Activated CD8-positive, alpha-beta memory T cell treated with anti-CD3 and anti-CD28 coated beads for 4 hours (primary cell): ENCODE data around the gene WDR38.

Experiments used
- DNase-seq, 2 donors: peaks; one replicate each; pipeline ENCODE4 v3.0.0-alpha.2; 2020; ENCODE audit warnings: low read depth in 2 of 2

The WDR38 gene, protein sequence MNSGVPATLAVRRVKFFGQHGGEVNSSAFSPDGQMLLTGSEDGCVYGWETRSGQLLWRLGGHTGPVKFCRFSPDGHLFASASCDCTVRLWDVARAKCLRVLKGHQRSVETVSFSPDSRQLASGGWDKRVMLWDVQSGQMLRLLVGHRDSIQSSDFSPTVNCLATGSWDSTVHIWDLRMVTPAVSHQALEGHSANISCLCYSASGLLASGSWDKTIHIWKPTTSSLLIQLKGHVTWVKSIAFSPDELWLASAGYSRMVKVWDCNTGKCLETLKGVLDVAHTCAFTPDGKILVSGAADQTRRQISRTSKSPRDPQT

DNA sequence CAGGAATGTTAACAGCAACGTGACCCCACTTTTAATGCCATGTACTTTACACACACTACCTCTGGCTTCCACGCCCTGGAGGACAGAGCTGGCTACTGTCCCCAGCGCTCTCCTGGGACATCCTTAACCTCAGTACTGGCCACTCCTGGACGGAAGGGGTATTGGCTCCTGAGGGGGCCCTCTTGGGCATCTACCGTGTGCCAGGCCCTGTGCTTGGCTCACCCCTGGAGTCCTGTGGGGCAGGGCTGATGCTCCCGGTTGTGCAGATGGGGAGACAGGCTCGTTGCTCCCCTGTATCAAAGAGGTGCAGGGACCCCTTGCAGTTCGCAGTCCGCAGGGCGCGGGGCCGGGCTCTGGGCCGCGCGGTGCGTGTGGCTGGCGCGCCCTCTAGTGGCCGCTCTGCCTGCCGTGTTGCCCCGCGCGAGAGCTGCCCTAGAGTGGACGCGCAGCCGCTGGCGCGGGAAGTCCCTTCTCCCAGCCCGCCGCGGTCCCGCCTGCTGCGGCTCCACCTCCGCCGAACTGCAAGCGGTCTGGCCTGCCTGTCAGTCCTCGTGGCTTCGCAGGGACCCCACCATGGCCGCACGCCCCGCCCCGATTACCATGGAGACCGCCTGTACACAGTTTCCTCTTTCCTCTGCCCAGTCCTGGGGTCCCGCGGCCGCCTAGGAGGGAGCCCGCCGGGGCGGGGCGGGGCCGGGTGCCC is at the start of gene WDR38:
Gene WDR38, plus strand, starts transcription at position 632 of the 703 bp plus-strand sequence. CDS start 72 bp downstream, outside the sequence.
- DNase-seq = peak; percentile 54 to 66

- no peak for DNase-seq
These were observed 49.3 kb upstream of the WDR38 start for GRCh38 chr9:124803911-124804310.

GRCh38 chr9:124805186-124805585 is 48.1 kb upstream of the WDR38 start:
- no peak for DNase-seq

GRCh38 chr9:124808246-124808956 is 44.9 kb upstream of the WDR38 start:
- DNase-seq = no peak

DNA sequence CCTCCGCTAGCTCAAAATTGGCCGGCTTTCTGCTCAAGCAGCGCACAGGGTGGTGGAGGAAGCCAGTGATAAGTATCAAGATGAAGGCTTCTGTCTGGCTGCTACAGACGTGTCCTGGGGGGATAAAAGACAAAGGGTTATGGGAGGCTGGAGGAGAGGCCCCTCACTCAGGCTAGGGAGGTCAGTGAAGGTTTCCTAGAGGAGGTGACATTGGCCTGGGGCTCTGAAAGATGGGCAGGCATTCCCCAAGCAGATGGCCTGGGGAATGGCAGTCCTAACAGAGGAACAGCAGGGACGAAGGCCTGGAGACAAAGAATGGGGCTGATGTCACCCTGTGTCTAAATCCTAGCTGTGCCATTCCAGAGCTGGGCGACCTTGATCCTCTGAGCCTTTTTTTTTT is 44.0 kb upstream of the WDR38 start:
- no peak for DNase-seq

DNA sequence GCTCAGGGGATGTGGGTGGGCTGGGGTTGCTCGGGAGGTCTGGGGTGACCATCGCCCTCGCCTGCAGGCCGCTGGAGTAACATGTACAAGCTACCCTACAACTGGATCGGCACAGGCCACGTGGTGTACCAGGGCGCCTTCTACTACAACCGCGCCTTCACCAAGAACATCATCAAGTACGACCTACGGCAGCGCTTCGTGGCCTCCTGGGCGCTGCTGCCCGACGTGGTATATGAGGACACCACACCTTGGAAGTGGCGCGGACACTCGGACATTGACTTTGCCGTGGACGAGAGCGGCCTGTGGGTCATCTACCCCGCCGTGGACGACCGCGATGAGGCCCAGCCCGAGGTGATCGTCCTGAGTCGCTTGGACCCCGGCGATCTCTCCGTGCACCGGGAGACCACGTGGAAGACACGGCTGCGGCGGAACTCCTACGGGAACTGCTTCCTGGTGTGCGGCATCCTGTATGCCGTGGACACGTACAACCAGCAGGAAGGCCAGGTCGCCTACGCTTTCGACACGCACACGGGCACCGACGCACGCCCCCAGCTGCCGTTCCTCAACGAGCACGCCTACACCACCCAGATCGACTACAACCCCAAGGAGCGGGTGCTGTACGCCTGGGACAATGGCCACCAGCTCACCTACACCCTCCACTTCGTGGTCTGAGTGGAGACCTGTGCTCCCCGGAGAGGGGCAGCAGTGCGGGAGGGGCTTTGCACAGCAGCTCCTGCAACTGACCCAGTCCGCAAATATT is 43.3 kb upstream of the WDR38 start:
- no peak for DNase-seq

GRCh38 chr9:124810663-124811355 is 42.5 kb upstream of the WDR38 start:
- DNase-seq = no peak

GRCh38 chr9:124812441-124812876 is 40.8 kb upstream of the WDR38 start:
- DNase-seq = no peak

GRCh38 chr9:124813041-124813440 is 40.2 kb upstream of the WDR38 start:
- DNase-seq = no peak

- DNase-seq = no peak
These were observed 39.6 kb upstream of the WDR38 start for GRCh38 chr9:124813501-124814163.

DNA sequence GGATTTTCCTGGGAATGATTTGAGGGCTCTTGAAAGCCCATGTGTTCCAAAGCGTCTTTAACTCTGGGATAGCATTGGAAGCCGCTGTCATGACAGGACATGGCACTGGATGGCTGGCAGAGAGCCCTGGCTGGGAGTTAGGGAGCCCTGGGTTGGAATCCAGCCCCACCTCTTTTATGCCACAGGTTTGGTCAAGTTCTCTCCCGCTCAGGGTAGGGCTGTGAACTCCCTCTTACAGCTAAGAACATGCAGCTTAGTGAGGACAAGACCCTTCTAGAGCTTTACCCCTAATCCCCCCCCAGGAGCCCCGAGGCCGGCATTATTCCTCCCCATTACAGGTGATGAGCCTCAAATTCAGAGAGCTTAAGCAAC is 39.1 kb upstream of the WDR38 start:
- DNase-seq = no peak

DNA sequence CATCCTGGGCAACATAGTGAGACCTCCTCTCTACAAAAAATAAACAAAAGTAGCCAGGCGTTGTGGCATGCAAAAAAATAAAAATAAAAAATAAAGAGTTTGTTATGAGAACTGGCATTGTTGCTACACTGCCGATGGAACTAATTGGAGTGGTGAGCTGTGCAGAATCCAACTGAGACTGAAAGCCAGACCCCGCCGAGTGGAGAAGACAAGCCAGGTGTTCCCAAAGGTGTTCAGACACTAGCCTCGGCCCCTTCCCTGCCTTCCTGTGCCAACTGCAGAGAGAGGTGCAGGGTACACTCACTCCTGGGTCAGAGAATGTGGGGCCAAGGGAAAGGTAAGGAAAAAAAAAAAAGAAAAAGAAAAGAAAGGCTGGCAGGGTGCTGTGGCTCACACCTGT is 37.7 kb upstream of the WDR38 start:
- DNase-seq = no peak

DNA sequence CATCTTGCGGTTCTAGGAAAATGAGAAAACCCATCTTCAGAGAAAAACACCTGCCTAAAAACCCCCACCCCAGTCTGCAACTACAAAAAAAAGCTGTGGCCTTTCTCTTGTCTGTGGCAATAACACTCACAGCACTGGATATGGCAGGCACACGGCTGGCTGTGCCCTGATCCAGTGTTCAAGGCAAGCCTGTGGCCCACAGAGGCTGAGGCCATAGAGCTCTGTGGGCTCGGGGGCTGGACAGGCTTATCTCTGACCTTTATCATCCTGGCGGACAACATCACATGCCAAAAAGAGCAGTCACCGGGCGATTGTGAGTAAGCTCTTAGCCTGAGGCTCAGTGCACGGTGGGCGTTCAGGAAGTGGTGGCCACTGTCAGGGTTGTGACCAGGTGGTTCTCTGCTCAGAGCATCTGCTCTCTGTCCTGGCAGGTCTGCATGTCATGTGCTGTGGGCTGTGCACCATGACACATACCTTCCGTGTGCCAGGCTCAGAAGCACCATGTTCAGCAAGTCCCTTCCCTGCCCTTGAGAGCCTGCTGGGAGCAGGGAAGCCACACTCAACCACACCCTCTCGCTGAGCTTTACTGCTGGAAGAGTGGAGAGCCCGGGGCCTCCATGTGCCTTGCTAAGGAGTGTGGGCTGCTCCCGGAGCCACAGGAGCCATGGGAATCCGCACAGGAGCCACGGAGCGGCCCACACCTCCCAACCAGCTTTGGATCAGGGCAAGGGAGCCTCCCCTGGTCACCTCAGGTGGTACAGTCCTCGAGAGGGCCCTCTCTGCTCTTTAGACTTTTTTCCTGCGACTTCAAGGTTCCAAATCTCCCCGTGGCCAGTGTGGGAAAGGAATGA is 34.6 kb upstream of the WDR38 start:
- no peak for DNase-seq

DNA sequence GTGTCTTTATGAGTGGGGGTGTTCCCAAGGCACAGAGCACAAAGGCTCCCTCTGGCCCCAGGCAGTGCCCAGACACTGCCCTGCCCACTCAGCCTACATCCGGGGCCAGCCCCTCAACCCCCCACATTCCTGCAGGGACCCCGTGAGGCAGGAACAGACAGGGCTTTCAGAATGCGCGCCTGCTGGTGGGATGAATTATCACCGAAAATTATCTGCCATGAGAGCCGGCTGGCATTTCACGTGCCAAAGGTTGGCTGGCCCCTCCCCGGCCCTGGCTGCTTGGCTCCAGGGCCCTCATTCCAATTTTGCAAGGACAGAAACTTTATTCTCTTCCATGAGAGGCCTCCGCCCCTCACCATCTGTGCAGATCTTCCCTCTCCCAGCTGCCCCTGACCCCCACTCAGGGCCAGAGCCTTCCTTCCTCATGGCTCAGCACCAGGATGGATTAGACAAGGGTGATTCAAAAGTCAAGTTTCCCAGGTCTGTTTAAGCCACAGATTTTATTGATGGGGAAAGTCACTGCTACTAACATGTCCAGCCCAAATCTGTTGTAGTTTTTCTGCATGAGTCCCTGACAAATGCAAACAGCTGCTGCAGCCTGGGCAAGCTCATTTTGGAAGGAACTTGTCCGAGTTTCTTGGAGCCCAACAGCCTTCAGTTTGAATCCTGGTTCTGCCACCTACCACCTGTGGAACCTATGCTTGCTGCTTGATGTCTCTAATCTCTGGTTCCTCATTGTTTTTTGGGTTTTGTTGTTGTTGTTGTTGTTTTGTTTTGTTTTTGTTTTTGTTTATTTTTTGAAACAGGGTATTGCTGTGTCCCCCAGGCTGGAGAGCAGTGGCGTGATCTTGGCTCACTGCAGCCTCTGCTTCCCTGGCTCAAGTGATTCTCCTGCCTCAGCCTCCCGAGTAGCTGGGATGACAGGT is 32.3 kb upstream of the WDR38 start:
- no peak for DNase-seq

- DNase-seq = no peak
These were observed 24.5 kb upstream of the WDR38 start for GRCh38 chr9:124828489-124829333.

DNA sequence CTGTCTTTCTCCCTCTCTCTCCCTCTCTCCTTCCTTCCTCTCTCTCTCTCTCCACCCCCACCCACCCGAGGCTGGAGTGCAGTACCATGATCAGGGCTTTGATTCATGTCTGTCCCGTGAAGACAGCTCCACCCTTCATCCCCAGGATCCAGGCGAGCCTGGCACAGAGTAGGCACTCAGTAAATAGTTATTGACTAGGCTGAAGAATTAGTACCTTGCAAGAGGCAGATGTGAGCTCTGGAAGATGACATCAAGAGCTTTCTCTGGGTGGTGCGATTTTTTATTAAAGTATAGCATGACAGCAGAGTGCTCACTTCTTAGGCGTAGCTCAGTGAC is 24.0 kb upstream of the WDR38 start:
- DNase-seq = no peak

DNA sequence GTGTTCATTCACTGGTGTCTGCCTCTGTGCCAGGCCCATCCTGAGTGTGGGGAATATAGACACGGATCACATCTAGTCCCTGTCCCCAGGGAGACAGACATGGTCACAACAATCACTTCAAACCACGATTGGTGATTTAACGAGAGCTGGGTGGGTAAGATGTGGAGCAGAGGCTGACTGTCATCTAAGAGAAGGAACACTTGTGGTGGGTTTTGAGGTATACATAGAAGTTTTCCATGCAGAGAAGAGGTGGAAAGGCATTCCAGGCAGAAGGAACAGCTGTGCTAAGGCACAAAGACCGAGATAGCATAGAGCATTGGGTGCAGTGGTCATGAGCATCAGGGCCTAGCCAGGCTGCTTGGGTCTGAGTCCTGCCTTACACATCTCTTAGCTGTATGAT is 22.7 kb upstream of the WDR38 start:
- DNase-seq = no peak
